ENCODE results near the gene CALML5. TPM values are rescaled to one million over a fixed set of nuclear protein-coding genes. Genes with fewer than 3 reads are reported as not detected.

CALML5 gene
- total and polyA plus RNA-seq, 9 of the 15 experiments (the other 6 are each of a cell fraction or from before 2014, with no cell fraction given): not detected

DNA sequence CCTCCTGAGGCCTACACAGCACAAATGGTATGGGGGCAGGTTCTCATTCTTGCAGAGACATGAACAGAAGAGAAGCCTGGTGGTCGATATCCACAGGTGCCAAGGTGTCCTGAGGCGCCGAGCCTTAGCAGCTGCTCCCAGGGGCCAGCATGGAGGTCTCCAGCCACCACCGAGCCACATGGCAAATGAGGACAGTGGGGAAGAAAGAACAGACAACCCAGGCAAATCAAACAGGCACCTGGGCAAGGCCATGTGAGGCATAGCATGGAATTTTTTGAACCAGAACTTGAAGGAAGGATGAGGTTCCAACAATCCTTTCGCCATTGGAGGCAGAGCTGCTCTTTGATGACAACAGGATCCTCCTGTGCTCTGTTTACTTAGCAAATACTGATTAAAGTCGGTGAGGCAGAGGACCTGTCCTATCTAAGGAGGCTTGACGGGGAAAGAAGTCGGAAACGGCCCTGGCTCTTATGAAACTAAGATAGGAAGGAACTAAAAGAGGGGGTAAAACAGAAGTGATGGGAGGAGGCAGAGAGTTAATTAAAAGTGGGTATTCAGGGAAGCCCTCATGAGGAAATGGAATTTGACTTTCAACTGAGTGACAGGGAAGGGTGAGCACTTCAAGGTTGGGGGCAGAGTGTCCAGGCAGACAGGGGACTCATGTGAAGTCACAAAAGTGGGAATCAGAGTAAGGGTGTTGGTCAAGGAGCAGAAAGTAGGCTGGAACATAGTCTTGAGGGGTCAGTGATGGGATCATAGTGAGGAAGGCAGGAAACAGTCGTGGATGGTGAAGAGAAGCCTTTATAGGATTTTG, 16.8 kb upstream of the CALML5 start:
- no peak for FAIRE-seq

More for the DNA sequence above, 16.8 kb upstream of the CALML5 start:
- Histone ChIP-seq H2AFZ (ENCODE audit: low read depth, low read length) (peak overlapping the region; percentile 60), H3K9me3 (replicated peaks; ENCODE audit: control insufficient read depth, insufficient read depth, low read depth, low read length) (peaks cover 5% of the 10 kb centered on the region; the same call in 1 of the 2 replicates), H3K4me3 (no peak overlapping the region), H3K79me2 (ENCODE audit: control insufficient read depth, insufficient read depth, low read length) (no peaks in the 10 kb centered on the region), H3K27ac (ENCODE audit: extremely low read depth, low read depth, low read length) (no peak overlapping the region), H3K36me3 (ENCODE audit: control insufficient read depth, insufficient read depth, low read length) (no peaks in the 10 kb centered on the region; the same call in 2 of the 3 replicates), H3K4me2 (ENCODE audit: insufficient read depth, low read length) (no peak overlapping the region), H3K4me1 (replicated peaks in 1 of 2; ENCODE audit: control insufficient read depth in 2 of 2, insufficient read depth in 2 of 2, low read length in 2 of 2) (peaks cover 14 to 17% of the 10 kb centered on the region in 2 experiments; a peak in 4 of 5 replicates), H4K20me1 (replicated peaks; ENCODE audit: control insufficient read depth, insufficient read depth, low read length) (no peaks in the 10 kb centered on the region), H3K9me1 (ENCODE audit: control insufficient read depth, insufficient read depth, low read length) (no peaks in the 10 kb centered on the region), H3K9ac (ENCODE audit: insufficient read depth in 1 of 2, low read depth in 2 of 2, low read length in 2 of 2) (no peak overlapping the region; a peak in 1 of 4 replicates), H3K27me3 (ENCODE audit: control insufficient read depth in 2 of 2, insufficient read depth in 2 of 2, low read length in 2 of 2) (no peaks in the 10 kb centered on the region)
- ATAC-seq (peak; percentile 18; the same call in 1 of the 3 replicates), DNase-seq (ENCODE audit: extremely low read depth in 1 of 4, low spot score in 3 of 4) (no peak)
- ChIA-PET CTCF (ENCODE audit: low intra/inter-chr PET ratio) (no interaction called here), POLR2A (interaction anchor here (0.6 to 0.8 kb wide), 2 partner anchors 17 to 24 kb away, joined by 3 to 4 read pairs; partner anchors contain the start of gene CALML5)
- 33% methylated on average over 8 of the region's 10 CpGs for whole genome bisulfite sequencing (ENCODE audit: insufficient coverage, low coverage, missing lambda C conversion rate)
- no TSS peak for BruUV-seq (replicated peaks)
- in situ Hi-C loops (cut with MboI) (no loop called here), intact Hi-C loops (cut with micrococcal nuclease) (no loop called here)
- TF ChIP-seq, protein P1, sequence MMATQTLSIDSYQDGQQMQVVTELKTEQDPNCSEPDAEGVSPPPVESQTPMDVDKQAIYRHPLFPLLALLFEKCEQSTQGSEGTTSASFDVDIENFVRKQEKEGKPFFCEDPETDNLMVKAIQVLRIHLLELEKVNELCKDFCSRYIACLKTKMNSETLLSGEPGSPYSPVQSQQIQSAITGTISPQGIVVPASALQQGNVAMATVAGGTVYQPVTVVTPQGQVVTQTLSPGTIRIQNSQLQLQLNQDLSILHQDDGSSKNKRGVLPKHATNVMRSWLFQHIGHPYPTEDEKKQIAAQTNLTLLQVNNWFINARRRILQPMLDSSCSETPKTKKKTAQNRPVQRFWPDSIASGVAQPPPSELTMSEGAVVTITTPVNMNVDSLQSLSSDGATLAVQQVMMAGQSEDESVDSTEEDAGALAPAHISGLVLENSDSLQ (IDR thresholded peaks at IDR 0.05): 0 out of 2 replicates have a peak, but pooled peaks have one; percentile 16
- TF ChIP-seq FOXA3 (CRISPR knock-in tag; conservative IDR thresholded peaks at IDR 0.05 in 1 of 2, IDR thresholded peaks at IDR 0.05 in 1 of 2): peak; percentile 59 to 80; a peak in 3 of 4 replicates
- TF ChIP-seq, protein P2, sequence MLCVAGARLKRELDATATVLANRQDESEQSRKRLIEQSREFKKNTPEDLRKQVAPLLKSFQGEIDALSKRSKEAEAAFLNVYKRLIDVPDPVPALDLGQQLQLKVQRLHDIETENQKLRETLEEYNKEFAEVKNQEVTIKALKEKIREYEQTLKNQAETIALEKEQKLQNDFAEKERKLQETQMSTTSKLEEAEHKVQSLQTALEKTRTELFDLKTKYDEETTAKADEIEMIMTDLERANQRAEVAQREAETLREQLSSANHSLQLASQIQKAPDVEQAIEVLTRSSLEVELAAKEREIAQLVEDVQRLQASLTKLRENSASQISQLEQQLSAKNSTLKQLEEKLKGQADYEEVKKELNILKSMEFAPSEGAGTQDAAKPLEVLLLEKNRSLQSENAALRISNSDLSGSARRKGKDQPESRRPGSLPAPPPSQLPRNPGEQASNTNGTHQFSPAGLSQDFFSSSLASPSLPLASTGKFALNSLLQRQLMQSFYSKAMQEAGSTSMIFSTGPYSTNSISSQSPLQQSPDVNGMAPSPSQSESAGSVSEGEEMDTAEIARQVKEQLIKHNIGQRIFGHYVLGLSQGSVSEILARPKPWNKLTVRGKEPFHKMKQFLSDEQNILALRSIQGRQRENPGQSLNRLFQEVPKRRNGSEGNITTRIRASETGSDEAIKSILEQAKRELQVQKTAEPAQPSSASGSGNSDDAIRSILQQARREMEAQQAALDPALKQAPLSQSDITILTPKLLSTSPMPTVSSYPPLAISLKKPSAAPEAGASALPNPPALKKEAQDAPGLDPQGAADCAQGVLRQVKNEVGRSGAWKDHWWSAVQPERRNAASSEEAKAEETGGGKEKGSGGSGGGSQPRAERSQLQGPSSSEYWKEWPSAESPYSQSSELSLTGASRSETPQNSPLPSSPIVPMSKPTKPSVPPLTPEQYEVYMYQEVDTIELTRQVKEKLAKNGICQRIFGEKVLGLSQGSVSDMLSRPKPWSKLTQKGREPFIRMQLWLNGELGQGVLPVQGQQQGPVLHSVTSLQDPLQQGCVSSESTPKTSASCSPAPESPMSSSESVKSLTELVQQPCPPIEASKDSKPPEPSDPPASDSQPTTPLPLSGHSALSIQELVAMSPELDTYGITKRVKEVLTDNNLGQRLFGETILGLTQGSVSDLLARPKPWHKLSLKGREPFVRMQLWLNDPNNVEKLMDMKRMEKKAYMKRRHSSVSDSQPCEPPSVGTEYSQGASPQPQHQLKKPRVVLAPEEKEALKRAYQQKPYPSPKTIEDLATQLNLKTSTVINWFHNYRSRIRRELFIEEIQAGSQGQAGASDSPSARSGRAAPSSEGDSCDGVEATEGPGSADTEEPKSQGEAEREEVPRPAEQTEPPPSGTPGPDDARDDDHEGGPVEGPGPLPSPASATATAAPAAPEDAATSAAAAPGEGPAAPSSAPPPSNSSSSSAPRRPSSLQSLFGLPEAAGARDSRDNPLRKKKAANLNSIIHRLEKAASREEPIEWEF (CRISPR knock-in tag; IDR thresholded peaks at IDR 0.05): no peak
- TF ChIP-seq, protein P3, sequence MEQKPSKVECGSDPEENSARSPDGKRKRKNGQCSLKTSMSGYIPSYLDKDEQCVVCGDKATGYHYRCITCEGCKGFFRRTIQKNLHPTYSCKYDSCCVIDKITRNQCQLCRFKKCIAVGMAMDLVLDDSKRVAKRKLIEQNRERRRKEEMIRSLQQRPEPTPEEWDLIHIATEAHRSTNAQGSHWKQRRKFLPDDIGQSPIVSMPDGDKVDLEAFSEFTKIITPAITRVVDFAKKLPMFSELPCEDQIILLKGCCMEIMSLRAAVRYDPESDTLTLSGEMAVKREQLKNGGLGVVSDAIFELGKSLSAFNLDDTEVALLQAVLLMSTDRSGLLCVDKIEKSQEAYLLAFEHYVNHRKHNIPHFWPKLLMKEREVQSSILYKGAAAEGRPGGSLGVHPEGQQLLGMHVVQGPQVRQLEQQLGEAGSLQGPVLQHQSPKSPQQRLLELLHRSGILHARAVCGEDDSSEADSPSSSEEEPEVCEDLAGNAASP (IDR thresholded peaks at IDR 0.05): no peak
